Activated T-cell treated with anti-CD3 and anti-CD28 coated beads, Interleukin-2, amount 50 U/mL, for 4 hours (primary cell): ENCODE data around the gene GBE1. TPM values are rescaled to one million over a fixed set of nuclear protein-coding genes. Genes with fewer than 3 reads are reported as not detected.
"Not testable (repeated sequence)": the region's sequence is repeated elsewhere in the genome, so short reads cannot be mapped to it uniquely, and the experiment has no call there.

Experiments
- ATAC-seq, 2 donors: fragments of 200-7000 bp; cut with Tn5 transposase; one replicate each; pipeline ENCODE4 v1.10.0; 2021
- DNase-seq: peaks from one replicate; pipeline ENCODE4 v3.0.0-alpha.2; 2020
- H3K27me3 Mint-ChIP-seq: one replicate; pipeline ENCODE4 v1.8.0; 2021; ENCODE audit warnings: low read depth, mixed read lengths
- H3K36me3 Mint-ChIP-seq: one replicate; pipeline ENCODE4 v1.8.0; 2022; ENCODE audit warnings: mixed read lengths; ENCODE audit not compliant: insufficient read depth
- H3K4me1 Mint-ChIP-seq: one replicate; pipeline ENCODE4 v1.8.0; 2021; ENCODE audit warnings: low read depth, mixed read lengths
- H3K4me3 Mint-ChIP-seq: one replicate; pipeline ENCODE4 v1.8.0; 2021; ENCODE audit warnings: mild to moderate bottlenecking, moderate library complexity, mixed read lengths
- H3K9me3 Mint-ChIP-seq: one replicate; pipeline ENCODE4 v1.8.0; 2021; ENCODE audit warnings: mixed read lengths
- total RNA-seq, 3 donors: library from RNA; stranded (reverse); gene quantifications; one replicate each; pipeline ENCODE4 v1.2.1, GENCODE V29; 2021

The GBE1 gene
- total RNA-seq, 3 donors from 2014 or later = 13.9 to 16.1 (median 14.2) TPM

DNA sequence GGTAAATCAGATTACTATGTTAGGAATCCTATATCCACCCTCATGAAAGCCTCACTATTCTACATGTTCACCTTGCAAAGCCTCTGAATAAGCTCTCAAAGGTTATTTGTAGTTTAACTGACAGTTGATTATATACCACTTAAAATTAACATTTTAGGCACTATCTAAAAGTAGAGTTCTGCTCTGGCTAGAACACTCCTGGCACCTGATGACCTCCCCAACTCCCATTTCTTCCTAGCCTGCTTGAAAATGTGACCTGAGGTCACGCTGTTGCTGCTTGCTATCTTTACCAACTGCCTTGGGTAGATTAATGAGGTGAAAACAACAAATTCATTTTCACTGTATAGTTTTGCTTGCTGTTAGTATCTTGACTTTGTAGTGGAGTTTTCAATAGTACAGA lies 220.7 kb downstream of the GBE1 start:
- H3K27me3 Mint-ChIP-seq = no peaks in the 10 kb centered on the region
- no peaks in the 10 kb centered on the region for H3K4me1 Mint-ChIP-seq
- DNase-seq (no peak), ATAC-seq (no peak)
- peaks cover 7% of the 10 kb centered on the region for H3K36me3 Mint-ChIP-seq
- H3K4me3 Mint-ChIP-seq = no peak overlapping the region
- H3K9me3 Mint-ChIP-seq = no peaks in the 10 kb centered on the region

DNA sequence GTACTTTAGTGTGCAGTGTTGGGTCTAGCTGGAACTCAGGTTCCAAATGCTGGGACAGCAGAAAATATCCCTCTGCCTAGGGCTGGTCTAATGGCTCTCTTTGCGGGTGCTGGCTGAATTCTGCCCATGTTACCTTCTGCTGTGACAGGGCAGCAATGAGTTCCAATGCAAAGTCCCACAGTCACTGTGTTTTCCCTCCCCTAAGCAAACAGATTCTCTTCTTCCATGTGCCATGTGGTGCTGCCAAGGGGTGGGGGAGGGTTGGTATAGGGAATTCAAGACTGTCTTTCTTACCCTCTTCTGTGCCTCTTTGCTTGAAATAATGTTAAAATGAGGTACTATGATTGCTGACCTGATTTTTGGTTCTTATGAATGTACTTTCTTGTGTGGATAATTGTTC lies 229.6 kb downstream of the GBE1 start:
- Mint-ChIP-seq H3K36me3 (peaks cover 47% of the 10 kb centered on the region), H3K4me3 (no peak overlapping the region), H3K9me3 (peaks cover 28% of the 10 kb centered on the region), H3K4me1 (no peaks in the 10 kb centered on the region), H3K27me3 (no peaks in the 10 kb centered on the region)
- ATAC-seq (no peak), DNase-seq (no peak)

DNA sequence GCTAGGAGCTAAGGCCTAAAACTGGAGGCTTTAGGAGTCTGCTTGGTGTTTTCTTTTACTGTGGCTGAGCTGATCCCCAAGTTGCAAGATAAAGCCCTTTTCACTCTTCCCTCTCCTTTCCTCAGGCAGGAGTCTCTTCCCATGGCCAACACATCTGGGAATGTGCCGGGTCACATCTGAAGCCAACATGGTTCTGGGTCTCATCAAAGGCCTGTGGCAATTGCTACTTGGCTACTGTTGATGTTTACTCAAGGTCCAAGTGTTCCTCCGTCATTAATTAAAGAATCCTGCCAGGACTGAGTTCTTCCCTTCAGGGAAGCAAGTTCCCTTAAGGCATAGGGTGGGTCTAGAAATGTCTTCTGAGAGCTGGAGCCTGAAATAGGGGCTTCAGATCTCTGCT lies 230.2 kb downstream of the GBE1 start:
- H3K27me3 Mint-ChIP-seq = no peaks in the 10 kb centered on the region
- H3K36me3 Mint-ChIP-seq = peaks cover 45% of the 10 kb centered on the region

DNA sequence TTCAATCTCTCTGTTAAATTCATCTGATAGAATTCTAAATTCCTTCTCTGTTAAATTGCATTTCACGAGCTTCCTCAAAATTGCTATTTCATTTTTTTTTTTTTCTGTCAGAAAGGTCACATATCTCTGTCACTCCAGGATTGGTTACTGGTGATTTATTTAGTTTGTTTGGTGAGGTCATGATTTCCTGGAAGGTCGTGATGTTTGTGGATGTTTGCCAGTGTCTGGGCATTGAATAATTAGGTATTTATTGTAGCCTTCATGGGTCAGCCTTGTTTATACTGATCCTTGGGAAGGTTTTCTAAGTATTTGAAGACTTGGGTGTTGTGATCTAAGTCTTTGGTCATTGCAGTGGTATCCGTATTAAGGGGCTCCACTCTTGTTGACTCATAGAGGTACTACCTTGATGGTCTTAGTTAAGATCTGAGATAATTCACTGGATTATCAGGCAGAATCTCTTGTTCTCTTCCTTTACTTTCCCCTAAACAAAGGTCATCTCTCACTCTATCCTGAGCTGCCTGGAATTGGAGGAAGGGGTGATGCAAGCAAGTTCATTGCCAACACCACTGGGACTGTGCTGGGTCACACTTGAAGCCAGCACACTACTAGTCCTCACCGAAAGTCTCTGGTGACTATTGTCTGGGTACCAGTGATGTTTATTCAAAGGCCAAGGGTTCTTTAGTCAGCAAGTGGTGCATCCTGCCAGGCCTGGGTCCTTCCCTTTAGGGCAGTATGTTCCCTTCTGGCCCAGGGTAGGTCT lies 231.1 kb downstream of the GBE1 start:
- ATAC-seq (no peak), DNase-seq (no peak)
- peaks cover 43% of the 10 kb centered on the region for H3K36me3 Mint-ChIP-seq
- no peaks in the 10 kb centered on the region for H3K4me1 Mint-ChIP-seq
- H3K4me3 Mint-ChIP-seq = no peak overlapping the region
- no peaks in the 10 kb centered on the region for H3K27me3 Mint-ChIP-seq
- H3K9me3 Mint-ChIP-seq = peaks cover 28% of the 10 kb centered on the region

More for the DNA sequence above, 230.2 kb downstream of the GBE1 start:
- peaks cover 28% of the 10 kb centered on the region for H3K9me3 Mint-ChIP-seq
- no peak overlapping the region for H3K4me3 Mint-ChIP-seq
- H3K4me1 Mint-ChIP-seq = no peaks in the 10 kb centered on the region
- DNase-seq = no peak
- ATAC-seq = no peak

DNA sequence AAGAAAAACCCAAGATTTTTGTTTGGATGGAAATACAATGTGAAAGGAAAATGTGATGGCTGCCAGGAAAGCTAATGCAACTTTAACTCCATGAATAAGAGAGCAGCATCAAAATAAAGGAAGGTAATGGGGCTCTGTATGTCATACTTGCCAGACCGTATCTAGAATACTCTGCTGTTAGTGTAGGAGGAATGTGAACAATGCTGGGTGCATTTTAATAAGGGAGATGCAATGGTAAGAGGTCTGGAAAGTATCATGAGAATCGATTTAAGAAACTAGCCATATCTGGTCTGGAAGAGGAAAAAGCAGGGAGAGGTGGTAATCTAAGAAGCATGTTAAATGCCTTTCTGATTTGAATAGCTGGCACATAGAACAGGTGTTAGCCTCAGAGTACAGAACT lies 239.6 kb downstream of the GBE1 start:
- no peaks in the 10 kb centered on the region for H3K4me1 Mint-ChIP-seq
- no peak for DNase-seq
- H3K9me3 Mint-ChIP-seq = no peaks in the 10 kb centered on the region
- no peaks in the 10 kb centered on the region for H3K27me3 Mint-ChIP-seq
- peaks cover 3% of the 10 kb centered on the region for H3K36me3 Mint-ChIP-seq
- ATAC-seq = no peak
- H3K4me3 Mint-ChIP-seq = no peak overlapping the region

DNA sequence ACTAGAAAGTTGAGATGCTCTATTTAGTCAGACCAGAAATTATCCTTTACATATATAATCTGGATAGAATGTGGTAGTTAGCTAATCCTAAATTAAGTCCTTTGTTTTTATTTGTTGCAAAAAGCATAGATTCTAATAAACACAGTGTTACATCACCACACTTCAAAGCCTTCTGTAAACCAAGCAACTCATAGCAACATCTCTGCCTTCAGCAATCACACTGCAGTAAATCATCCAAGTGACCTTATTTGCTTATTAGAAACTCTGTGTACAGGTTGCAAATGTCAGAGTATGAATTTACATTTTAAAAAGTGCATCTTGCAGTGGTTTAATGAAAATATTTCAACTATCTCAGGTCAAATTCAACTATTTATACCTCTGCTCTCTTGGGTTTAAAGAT lies 242.5 kb downstream of the GBE1 start:
- Mint-ChIP-seq H3K4me1 (no peaks in the 10 kb centered on the region), H3K9me3 (no peaks in the 10 kb centered on the region), H3K36me3 (no peaks in the 10 kb centered on the region), H3K4me3 (no peak overlapping the region), H3K27me3 (no peaks in the 10 kb centered on the region)
- no peak for DNase-seq
- no peak for ATAC-seq

DNA sequence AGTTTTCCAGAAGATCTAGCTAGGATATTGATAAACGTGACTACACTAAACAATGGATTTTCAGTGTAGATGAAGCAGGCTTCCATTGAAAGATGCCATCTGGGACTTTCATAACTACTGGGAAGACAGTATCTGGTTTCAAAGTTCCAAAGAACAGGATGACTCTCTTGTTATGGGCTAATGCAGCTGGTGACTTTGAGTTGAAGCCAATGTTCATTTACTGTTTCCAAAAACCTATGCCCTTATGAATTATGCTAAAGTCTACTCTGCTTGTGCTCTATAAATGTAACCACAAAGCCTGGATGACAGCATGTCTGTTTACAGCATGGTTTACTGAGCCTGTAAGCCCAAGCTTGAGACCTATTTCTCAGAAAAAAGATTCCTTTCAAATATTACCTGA lies 245.4 kb downstream of the GBE1 start:
- H3K27me3 Mint-ChIP-seq = no peaks in the 10 kb centered on the region
- no peak for DNase-seq
- no peak overlapping the region for H3K4me3 Mint-ChIP-seq
- no peaks in the 10 kb centered on the region for H3K9me3 Mint-ChIP-seq
- ATAC-seq = no peak
- H3K36me3 Mint-ChIP-seq = no peaks in the 10 kb centered on the region
- H3K4me1 Mint-ChIP-seq = no peaks in the 10 kb centered on the region

DNA sequence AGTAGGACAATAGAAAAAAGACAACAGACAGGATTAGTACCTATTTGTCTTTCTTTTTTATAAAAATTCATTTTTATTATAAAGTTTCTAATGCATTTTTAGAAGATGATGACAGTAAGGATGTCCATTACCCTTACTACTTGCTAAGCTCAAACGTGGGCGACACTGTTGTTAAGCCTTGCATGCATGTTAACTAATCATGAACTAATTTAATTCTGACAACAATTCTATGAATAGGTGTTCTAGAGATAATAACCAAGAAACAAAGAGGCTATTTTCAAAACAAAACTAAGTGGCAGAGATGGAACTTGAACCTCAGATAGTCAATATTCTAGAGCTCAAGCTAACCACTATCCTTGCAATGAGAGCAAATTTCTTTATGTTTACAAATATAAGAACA lies 247.9 kb downstream of the GBE1 start:
- ATAC-seq = no peak
- Mint-ChIP-seq H3K36me3 (peaks cover 2% of the 10 kb centered on the region), H3K9me3 (no peaks in the 10 kb centered on the region), H3K27me3 (no peaks in the 10 kb centered on the region), H3K4me3 (no peak overlapping the region), H3K4me1 (no peaks in the 10 kb centered on the region)
- no peak for DNase-seq

DNA sequence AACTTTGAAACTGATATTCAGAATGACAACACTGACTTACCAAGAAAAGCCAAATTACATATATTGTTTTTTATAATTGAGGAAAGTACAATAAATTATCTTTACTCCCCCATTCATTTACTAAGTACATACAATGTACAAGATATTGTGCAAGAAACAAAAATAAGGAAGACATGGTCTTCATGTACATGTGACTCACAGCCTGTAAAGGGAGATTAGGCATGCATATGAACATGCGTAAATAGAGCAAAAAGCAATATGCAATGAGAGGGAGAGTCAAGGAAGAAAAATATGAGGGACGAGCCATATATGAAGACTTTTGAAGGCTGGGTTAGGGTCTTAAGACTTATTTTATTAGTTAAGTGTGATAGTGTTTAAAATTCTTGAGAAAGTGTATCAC lies 258.4 kb downstream of the GBE1 start:
- no peak overlapping the region for H3K4me3 Mint-ChIP-seq
- ATAC-seq (no peak), DNase-seq (no peak)
- H3K9me3 Mint-ChIP-seq = no peaks in the 10 kb centered on the region
- H3K36me3 Mint-ChIP-seq = peaks cover 1% of the 10 kb centered on the region
- H3K27me3 Mint-ChIP-seq = no peaks in the 10 kb centered on the region
- H3K4me1 Mint-ChIP-seq = no peaks in the 10 kb centered on the region

DNA sequence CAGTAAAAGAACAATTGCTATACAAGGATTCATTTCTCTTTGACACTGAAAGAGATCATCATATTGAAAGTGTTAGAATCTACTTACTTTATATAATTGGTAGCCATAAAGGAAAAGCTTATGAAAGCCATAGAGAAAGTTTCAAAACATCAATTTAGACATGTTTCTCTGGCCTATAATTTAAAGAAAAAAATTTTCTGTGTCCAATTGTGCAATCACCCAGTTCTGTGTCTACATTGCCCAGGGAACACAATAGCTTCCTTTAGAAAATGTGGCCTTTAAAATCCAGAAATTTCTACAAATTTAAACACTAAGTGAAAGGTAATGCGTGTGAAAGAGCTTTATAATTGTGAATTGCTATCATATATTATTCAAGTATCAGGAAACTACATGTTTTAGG lies 259.2 kb downstream of the GBE1 start:
- Mint-ChIP-seq H3K4me3 (no peak overlapping the region), H3K27me3 (no peaks in the 10 kb centered on the region), H3K9me3 (no peaks in the 10 kb centered on the region), H3K4me1 (no peaks in the 10 kb centered on the region), H3K36me3 (peaks cover 1% of the 10 kb centered on the region)
- DNase-seq (no peak), ATAC-seq (no peak)

DNA sequence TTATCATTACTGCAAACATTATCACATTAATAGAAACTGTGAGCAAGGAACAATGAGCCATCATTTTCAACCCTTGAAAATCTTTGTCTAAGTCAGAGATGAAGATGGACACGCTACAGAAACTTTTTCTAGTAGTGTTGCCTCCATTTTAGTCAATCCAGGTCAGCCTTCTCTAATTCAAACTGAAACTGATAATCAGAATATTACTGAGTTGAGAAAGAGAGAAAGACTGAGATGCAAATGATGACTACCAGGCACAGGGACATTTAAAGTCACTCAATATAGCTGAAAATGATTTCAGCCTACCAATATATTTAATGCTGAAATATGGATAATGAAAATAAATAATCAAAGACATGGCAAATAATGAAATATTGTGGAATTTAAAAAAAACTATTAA lies 261.4 kb downstream of the GBE1 start:
- H3K4me3 Mint-ChIP-seq = no peak overlapping the region
- no peaks in the 10 kb centered on the region for H3K27me3 Mint-ChIP-seq
- H3K9me3 Mint-ChIP-seq = no peaks in the 10 kb centered on the region
- DNase-seq (no peak), ATAC-seq (no peak)
- H3K36me3 Mint-ChIP-seq = peaks cover 1% of the 10 kb centered on the region
- H3K4me1 Mint-ChIP-seq = no peaks in the 10 kb centered on the region

DNA sequence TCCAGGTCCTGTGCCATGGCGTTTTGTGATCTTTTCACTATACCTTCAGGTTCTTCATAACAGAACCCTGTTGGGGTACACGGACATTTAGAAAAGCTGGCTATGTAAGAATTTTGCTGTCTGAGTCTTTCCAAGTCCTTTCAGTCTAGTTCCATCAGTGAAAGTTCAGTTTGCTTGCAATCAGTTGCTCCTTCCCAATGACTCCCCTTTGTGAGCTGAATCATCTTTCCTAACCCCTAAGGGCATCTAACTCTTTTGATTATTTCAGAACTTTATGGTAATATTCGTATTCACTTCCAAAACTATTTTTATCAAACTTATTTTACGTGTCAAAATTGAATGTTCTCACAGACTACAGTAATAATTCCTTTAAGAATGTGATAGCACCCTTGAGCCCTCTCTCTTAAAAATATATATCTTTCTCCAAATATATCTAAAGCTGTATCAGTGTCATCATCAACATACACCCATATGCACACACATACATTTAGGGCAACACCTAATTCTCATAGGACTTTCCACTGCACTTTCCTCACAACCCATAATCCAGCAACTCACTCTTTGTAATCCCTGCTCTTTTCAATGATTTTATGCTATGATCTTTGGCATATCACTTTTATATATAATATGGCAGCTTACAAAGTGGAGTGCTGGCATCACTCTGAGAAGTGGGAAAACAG lies 263.7 kb downstream of the GBE1 start:
- no peak for DNase-seq
- Mint-ChIP-seq H3K27me3 (no peaks in the 10 kb centered on the region), H3K4me1 (no peaks in the 10 kb centered on the region), H3K36me3 (no peaks in the 10 kb centered on the region), H3K4me3 (no peak overlapping the region), H3K9me3 (no peaks in the 10 kb centered on the region)
- ATAC-seq = no peak

DNA sequence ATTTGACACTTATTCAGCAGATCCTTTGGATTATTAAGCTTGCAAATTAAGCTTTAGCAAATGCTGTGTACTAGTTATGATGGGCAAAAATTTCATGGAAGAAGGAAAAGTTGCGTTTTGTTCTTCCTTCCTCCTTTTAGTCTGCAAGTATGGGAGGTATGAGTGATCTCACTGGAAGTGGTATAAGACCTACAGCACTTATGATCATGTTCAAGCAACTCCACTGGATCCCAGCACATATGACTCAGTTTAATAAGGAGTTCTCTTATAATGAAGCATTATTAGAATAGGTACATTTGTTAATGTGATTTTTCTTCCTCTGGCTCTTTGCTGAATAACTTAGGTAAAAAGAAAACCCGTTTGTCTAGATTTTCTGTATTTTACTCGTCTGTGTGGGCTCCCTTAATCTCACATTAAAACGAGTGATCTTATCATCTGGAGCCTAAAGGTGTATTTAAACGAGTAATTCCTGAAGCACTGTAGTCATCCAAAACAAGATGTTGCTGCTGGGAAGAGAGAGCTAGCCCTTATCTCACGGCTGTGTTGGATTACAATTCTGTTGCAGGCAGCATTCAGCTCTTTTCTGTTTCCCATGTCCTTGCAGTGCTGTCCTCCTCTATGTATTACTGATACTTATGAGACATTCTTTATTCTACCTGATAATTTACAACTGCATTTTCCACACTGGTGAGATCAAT lies 264.9 kb downstream of the GBE1 start:
- Mint-ChIP-seq H3K4me1 (no peaks in the 10 kb centered on the region), H3K4me3 (no peak overlapping the region), H3K9me3 (no peaks in the 10 kb centered on the region), H3K27me3 (no peaks in the 10 kb centered on the region), H3K36me3 (no peaks in the 10 kb centered on the region)
- ATAC-seq (no peak), DNase-seq (no peak)

DNA sequence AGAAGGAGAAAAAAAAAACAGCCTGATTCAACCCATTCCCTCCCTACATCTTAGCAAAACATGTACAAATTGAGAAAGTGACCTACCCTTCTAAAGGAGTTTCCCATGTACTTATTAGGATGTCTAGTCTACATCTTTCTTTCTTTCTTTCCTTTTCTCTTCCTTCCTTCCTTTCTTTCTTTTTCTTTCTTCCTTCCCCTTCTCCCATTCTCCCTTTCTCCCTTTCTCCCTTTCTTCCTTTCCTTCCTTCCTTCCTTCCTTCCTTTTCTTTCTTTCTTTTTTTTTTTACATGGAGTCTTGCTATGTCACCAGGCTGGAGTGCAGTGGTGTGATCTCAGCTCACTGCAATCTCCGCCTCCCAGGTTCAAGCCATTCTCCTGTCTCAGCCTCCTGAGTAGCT lies 269.0 kb downstream of the GBE1 start:
- not testable (repeated sequence) for ATAC-seq, DNase-seq, H3K36me3 Mint-ChIP-seq, H3K4me3 Mint-ChIP-seq, H3K9me3 Mint-ChIP-seq, H3K27me3 Mint-ChIP-seq, H3K4me1 Mint-ChIP-seq

DNA sequence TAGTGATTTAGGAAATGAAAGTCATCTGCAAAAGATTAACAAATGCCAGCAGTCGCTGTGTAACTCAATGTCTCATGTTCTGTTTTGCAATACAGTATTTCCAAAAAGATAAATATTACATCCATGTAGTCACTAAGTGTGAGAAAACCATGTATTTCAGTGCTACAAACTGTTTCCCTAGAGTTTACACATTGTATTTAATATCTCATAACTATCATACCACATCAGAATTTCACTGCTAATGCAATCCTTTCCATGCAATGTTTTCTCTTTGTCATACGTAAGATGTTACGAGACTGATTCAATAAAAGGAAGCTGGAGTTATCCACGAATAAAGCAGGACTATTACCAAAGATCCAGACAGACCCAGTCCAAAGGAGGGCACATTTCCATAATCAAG lies 269.4 kb downstream of the GBE1 start:
- ATAC-seq = no peak

More for the DNA sequence above, 269.4 kb downstream of the GBE1 start:
- no peaks in the 10 kb centered on the region for H3K36me3 Mint-ChIP-seq
- no peak overlapping the region for H3K4me3 Mint-ChIP-seq
- no peak for DNase-seq
- no peaks in the 10 kb centered on the region for H3K27me3 Mint-ChIP-seq
- peaks cover 2% of the 10 kb centered on the region for H3K4me1 Mint-ChIP-seq
- H3K9me3 Mint-ChIP-seq = no peaks in the 10 kb centered on the region
